Nephron progenitor cell (in vitro differentiated cells): ENCODE measurements around the gene SIX2.

Experiments
- DNase-seq: peaks from one replicate; pipeline ENCODE4 v3.0.0; 2021
- H3K27ac Mint-ChIP-seq: 2 replicates; pipeline ENCODE4 v1.8.0; 2021; ENCODE audit warnings: mild to moderate bottlenecking, moderate library complexity, mixed read lengths
- H3K27me3 Mint-ChIP-seq: 2 replicates; pipeline ENCODE4 v1.8.0; 2021; ENCODE audit warnings: mild to moderate bottlenecking, low read depth, mixed read lengths; ENCODE audit not compliant: poor library complexity
- H3K36me3 Mint-ChIP-seq: 2 replicates; pipeline ENCODE4 v1.8.0; 2021; ENCODE audit warnings: low read depth, mixed read lengths
- H3K4me1 Mint-ChIP-seq: 2 replicates; pipeline ENCODE4 v1.8.0; 2021; ENCODE audit warnings: mixed read lengths
- H3K4me3 Mint-ChIP-seq: 2 replicates; pipeline ENCODE4 v1.8.0; 2021; ENCODE audit warnings: mild to moderate bottlenecking, moderate library complexity, mixed read lengths
- H3K9me3 Mint-ChIP-seq: 2 replicates; pipeline ENCODE4 v1.8.0; 2021; ENCODE audit warnings: mild to moderate bottlenecking, moderate library complexity, mixed read lengths
- CTCF ChIP-seq: fragments of 200-600 bp; sonication (generic); IDR thresholded peaks from 2 replicates; pipeline ENCODE4 v1.5.0; 2021; ENCODE audit warnings: antibody characterized with exemption

SIX2 gene

GRCh38 chr2:45028276-45028675 is 19.0 kb upstream of the SIX2 start:
- Mint-ChIP-seq H3K27ac (no peak overlapping the region), H3K4me1 (peaks cover 38% of the 10 kb centered on the region), H3K36me3 (no peaks in the 10 kb centered on the region), H3K4me3 (no peak overlapping the region), H3K27me3 (peaks cover 26% of the 10 kb centered on the region), H3K9me3 (no peaks in the 10 kb centered on the region)
- TF ChIP-seq CTCF = no peak
- DNase-seq = no peak

- DNase-seq = no peak
- Mint-ChIP-seq H3K9me3 (no peaks in the 10 kb centered on the region), H3K4me1 (peaks cover 35% of the 10 kb centered on the region), H3K27ac (no peak overlapping the region), H3K27me3 (peaks cover 26% of the 10 kb centered on the region), H3K4me3 (no peak overlapping the region), H3K36me3 (no peaks in the 10 kb centered on the region)
- no peak for TF ChIP-seq CTCF
Observed at GRCh38 chr2:45026924-45027450, 17.7 kb upstream of the SIX2 start.

- H3K27ac Mint-ChIP-seq = no peak overlapping the region
- H3K4me3 Mint-ChIP-seq = no peak overlapping the region
- no peaks in the 10 kb centered on the region for H3K9me3 Mint-ChIP-seq
- peaks cover 18% of the 10 kb centered on the region for H3K4me1 Mint-ChIP-seq
- no peaks in the 10 kb centered on the region for H3K36me3 Mint-ChIP-seq
- no peak for DNase-seq
- TF ChIP-seq CTCF = no peak
- peaks cover 32% of the 10 kb centered on the region for H3K27me3 Mint-ChIP-seq
Observed at GRCh38 chr2:45024600-45025291, 15.5 kb upstream of the SIX2 start.

GRCh38 chr2:45024097-45024496 is 14.8 kb upstream of the SIX2 start:
- Mint-ChIP-seq H3K36me3 (no peaks in the 10 kb centered on the region), H3K27ac (no peak overlapping the region), H3K9me3 (no peaks in the 10 kb centered on the region), H3K27me3 (peaks cover 33% of the 10 kb centered on the region), H3K4me1 (peaks cover 14% of the 10 kb centered on the region), H3K4me3 (no peak overlapping the region)
- no peak for DNase-seq
- TF ChIP-seq CTCF = no peak

- Mint-ChIP-seq H3K9me3 (no peaks in the 10 kb centered on the region), H3K27ac (no peak overlapping the region), H3K4me3 (no peak overlapping the region), H3K36me3 (no peaks in the 10 kb centered on the region), H3K27me3 (peaks cover 56% of the 10 kb centered on the region), H3K4me1 (peaks cover 13% of the 10 kb centered on the region)
- DNase-seq = no peak
- no peak for TF ChIP-seq CTCF
Observed at GRCh38 chr2:45020439-45020838, 11.2 kb upstream of the SIX2 start.

- no peak for DNase-seq
- Mint-ChIP-seq H3K9me3 (no peaks in the 10 kb centered on the region), H3K27ac (no peak overlapping the region), H3K4me1 (peaks cover 24% of the 10 kb centered on the region), H3K27me3 (peaks cover 64% of the 10 kb centered on the region), H3K36me3 (no peaks in the 10 kb centered on the region), H3K4me3 (no peak overlapping the region)
- no peak for TF ChIP-seq CTCF
Observed at GRCh38 chr2:45018023-45018422, 8.8 kb upstream of the SIX2 start.
